Skeletal muscle satellite cell (primary cell): ENCODE data around the gene LPO.

Experiments used
- H3K27me3 ChIP-seq: 2 replicates; pipeline ENCODE4 v1.7.0; 2013; ENCODE audit warnings: low read length; ENCODE audit not compliant: control insufficient read depth, insufficient read depth
- H3K36me3 ChIP-seq: 2 replicates; pipeline ENCODE4 v1.7.0; 2013; ENCODE audit warnings: mild to moderate bottlenecking, control low read depth, low read length; ENCODE audit not compliant: insufficient read depth
- H3K4me1 ChIP-seq: 2 replicates; pipeline ENCODE4 v1.7.0; 2013; ENCODE audit warnings: low read length; ENCODE audit not compliant: control insufficient read depth, insufficient read depth
- H3K4me2 ChIP-seq: 2 replicates; pipeline ENCODE4 v1.7.0; 2013; ENCODE audit warnings: mild to moderate bottlenecking, low read length
- H3K4me3 ChIP-seq: 2 replicates; pipeline ENCODE4 v1.7.0; 2013; ENCODE audit warnings: low read length
- H3K9ac ChIP-seq: 2 replicates; pipeline ENCODE4 v1.7.0; 2013; ENCODE audit warnings: mild to moderate bottlenecking, low read depth, low read length, moderate library complexity
- H3K9me3 ChIP-seq: replicated peaks from 2 replicates; pipeline ENCODE4 v1.7.0; 2013; ENCODE audit warnings: mild to moderate bottlenecking, control low read depth, low read length

The LPO gene

GRCh38 chr17:58310511-58311428, 72.4 kb downstream of the LPO start:
- Histone ChIP-seq H3K9me3 (no peaks in the 10 kb centered on the region), H3K4me3 (no peak overlapping the region), H3K36me3 (no peaks in the 10 kb centered on the region), H3K9ac (no peak overlapping the region), H3K27me3 (peaks cover 31% of the 10 kb centered on the region), H3K4me2 (no peak overlapping the region), H3K4me1 (no peaks in the 10 kb centered on the region)

GRCh38 chr17:58311429-58311894, 73.1 kb downstream of the LPO start:
- no peaks in the 10 kb centered on the region for H3K36me3 ChIP-seq
- no peaks in the 10 kb centered on the region for H3K9me3 ChIP-seq
- H3K4me1 ChIP-seq, result no peaks in the 10 kb centered on the region
- H3K9ac ChIP-seq, result no peak overlapping the region
- H3K4me3 ChIP-seq, result no peak overlapping the region
- H3K4me2 ChIP-seq, result no peak overlapping the region
- peaks cover 28% of the 10 kb centered on the region for H3K27me3 ChIP-seq

- Histone ChIP-seq H3K27me3 (peaks cover 24% of the 10 kb centered on the region), H3K36me3 (no peaks in the 10 kb centered on the region), H3K9ac (no peak overlapping the region), H3K9me3 (no peaks in the 10 kb centered on the region), H3K4me2 (no peak overlapping the region), H3K4me1 (no peaks in the 10 kb centered on the region), H3K4me3 (no peak overlapping the region)
Observed at GRCh38 chr17:58312021-58312630, 73.7 kb downstream of the LPO start.

GRCh38 chr17:58312829-58313228, 74.4 kb downstream of the LPO start:
- H3K9me3 ChIP-seq, result no peaks in the 10 kb centered on the region
- H3K4me2 ChIP-seq, result no peak overlapping the region
- H3K36me3 ChIP-seq, result no peaks in the 10 kb centered on the region
- H3K9ac ChIP-seq, result no peak overlapping the region
- peaks cover 24% of the 10 kb centered on the region for H3K27me3 ChIP-seq
- H3K4me3 ChIP-seq, result no peak overlapping the region
- H3K4me1 ChIP-seq, result no peaks in the 10 kb centered on the region

- no peak overlapping the region for H3K9ac ChIP-seq
- H3K4me3 ChIP-seq, result no peak overlapping the region
- no peaks in the 10 kb centered on the region for H3K4me1 ChIP-seq
- no peaks in the 10 kb centered on the region for H3K36me3 ChIP-seq
- H3K9me3 ChIP-seq, result no peaks in the 10 kb centered on the region
- peaks cover 19% of the 10 kb centered on the region for H3K27me3 ChIP-seq
- no peak overlapping the region for H3K4me2 ChIP-seq
Observed at GRCh38 chr17:58313815-58314705, 75.7 kb downstream of the LPO start.

DNA sequence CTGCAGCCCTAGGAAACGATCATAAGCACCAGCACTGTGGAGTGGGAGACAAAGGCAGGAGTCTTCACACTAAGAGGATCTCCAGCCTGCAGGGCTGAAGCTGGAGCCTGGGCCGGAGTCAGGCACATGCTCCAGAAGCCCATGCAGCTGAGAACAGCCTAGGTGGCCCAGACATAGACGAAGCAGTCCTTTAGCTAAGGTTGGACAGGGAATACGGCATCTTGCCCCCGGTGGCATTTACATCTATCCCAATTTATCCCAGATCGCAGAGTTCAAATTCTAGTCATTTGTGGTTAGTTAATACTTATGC, 76.3 kb downstream of the LPO start:
- Histone ChIP-seq H3K4me1 (no peaks in the 10 kb centered on the region), H3K36me3 (no peaks in the 10 kb centered on the region), H3K4me2 (no peak overlapping the region), H3K9me3 (no peaks in the 10 kb centered on the region), H3K4me3 (no peak overlapping the region), H3K9ac (no peak overlapping the region), H3K27me3 (peaks cover 19% of the 10 kb centered on the region)

- Histone ChIP-seq H3K9me3 (no peaks in the 10 kb centered on the region), H3K4me2 (no peak overlapping the region), H3K9ac (no peak overlapping the region), H3K4me1 (no peaks in the 10 kb centered on the region), H3K4me3 (no peak overlapping the region), H3K36me3 (no peaks in the 10 kb centered on the region), H3K27me3 (peaks cover 19% of the 10 kb centered on the region)
Observed at GRCh38 chr17:58315281-58315711, 76.9 kb downstream of the LPO start.

DNA sequence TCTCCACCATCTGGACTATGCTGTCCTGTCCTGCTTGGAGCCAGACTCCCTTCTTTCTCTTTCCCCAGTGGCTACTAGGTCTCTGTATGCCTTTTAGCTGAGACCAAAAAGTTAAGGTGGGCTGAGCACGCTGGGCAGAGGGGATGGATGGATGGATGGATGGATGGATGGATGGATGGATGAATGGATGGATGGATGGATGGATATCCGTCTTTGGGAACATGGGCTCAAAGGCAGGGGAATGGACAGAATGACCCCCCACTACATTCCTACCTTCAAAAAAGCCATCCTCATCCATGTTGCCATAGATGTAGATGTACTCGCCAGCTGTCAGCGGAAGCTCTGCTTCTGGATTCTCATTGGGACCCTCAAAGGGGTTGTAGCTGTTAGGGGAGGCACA, 77.4 kb downstream of the LPO start:
- no peaks in the 10 kb centered on the region for H3K36me3 ChIP-seq
- peaks cover 19% of the 10 kb centered on the region for H3K27me3 ChIP-seq
- H3K9ac ChIP-seq, result no peak overlapping the region
- H3K4me1 ChIP-seq, result no peaks in the 10 kb centered on the region
- no peak overlapping the region for H3K4me2 ChIP-seq
- H3K9me3 ChIP-seq, result no peaks in the 10 kb centered on the region
- no peak overlapping the region for H3K4me3 ChIP-seq

DNA sequence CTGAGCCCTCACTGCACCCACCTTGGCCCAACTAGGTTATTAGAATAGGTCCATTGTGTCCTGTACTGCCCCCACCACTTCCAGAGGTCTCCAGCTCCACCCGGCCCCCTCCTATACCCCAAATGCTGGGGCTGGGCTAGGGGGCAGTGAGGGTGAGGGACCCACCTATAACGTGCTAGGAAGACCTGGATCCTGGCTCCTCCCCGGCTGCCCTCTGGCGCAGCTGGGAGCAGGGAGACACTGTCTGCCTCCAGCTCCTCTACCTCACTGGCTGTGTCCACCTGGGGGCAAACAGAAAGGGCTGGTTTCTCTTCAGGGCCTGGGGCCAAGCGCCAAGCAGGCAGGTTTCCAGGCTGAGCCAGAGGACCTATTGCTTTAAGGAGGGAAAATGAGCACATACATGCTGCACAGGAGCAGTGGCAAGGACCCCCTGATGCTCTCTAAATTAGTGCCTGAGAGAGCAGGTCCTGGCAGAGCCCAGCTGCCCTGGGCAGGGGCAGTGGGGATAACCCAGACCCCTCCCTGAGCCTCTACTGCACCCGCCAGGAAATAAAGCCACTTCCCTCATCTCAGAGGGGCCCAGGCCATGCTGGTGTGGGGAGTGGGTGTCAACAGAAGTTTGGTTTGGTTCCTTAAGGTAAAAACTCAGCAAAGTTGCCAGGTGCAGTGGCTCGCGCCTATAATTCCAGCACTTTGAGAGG, 78.0 kb downstream of the LPO start:
- Histone ChIP-seq H3K9ac (no peak overlapping the region), H3K4me3 (no peak overlapping the region), H3K4me1 (no peaks in the 10 kb centered on the region), H3K4me2 (no peak overlapping the region), H3K9me3 (no peaks in the 10 kb centered on the region), H3K36me3 (no peaks in the 10 kb centered on the region), H3K27me3 (peaks cover 19% of the 10 kb centered on the region)

GRCh38 chr17:58317421-58318064, 79.2 kb downstream of the LPO start:
- Histone ChIP-seq H3K9ac (no peak overlapping the region), H3K4me1 (no peaks in the 10 kb centered on the region), H3K9me3 (no peaks in the 10 kb centered on the region), H3K4me3 (no peak overlapping the region), H3K27me3 (peaks cover 21% of the 10 kb centered on the region), H3K36me3 (no peaks in the 10 kb centered on the region), H3K4me2 (no peak overlapping the region)
